HCT116 (cell line): Measurements from ENCODE around the gene FLYWCH1.

ENCODE experiments used
- CTCF ChIP-seq, 3 experiments: fragments of 200-600 bp in 1 of 3; sonication (generic) in 1 of 3; IDR thresholded peaks in 2 of 3; conservative IDR thresholded peaks in 1 of 3; 2 replicates each; pipeline ENCODE4 v1.5.1; 2012 to 2017; ENCODE audit warnings: low read depth in 2 of 3, low read length in 2 of 3, antibody characterized with exemption in 1 of 3, borderline replicate concordance in 1 of 3, control low read depth in 1 of 3, mild to moderate bottlenecking in 1 of 3, mixed read lengths in 1 of 3, mixed run types in 1 of 3, moderate library complexity in 1 of 3; ENCODE audit not compliant: insufficient read depth in 1 of 3
- EZH2 ChIP-seq: fragments of 200-600 bp; sonication (generic); IDR thresholded peaks from 2 replicates; pipeline ENCODE4 v1.6.1; 2017; ENCODE audit warnings: antibody characterized with exemption, mixed run types
- FOSL1 ChIP-seq: IDR thresholded peaks from 2 replicates; pipeline ENCODE4 v1.6.1; 2012; ENCODE audit warnings: low read depth
- POLR2A ChIP-seq: IDR thresholded peaks from 2 replicates; pipeline ENCODE4 v1.7.0; 2011; ENCODE audit warnings: borderline replicate concordance; ENCODE audit not compliant: insufficient read depth, insufficient read length; ENCODE audit errors: extremely low read depth
- RAD21 ChIP-seq: IDR thresholded peaks from 2 replicates; pipeline ENCODE4 v1.6.1; 2012; ENCODE audit warnings: low read depth, mild to moderate bottlenecking

- no peak for TF ChIP-seq CTCF (IDR thresholded peaks at IDR 0.05 in 2 of 3, conservative IDR thresholded peaks at IDR 0.05 in 1 of 3; ENCODE audit: borderline replicate concordance in 1 of 3, insufficient read depth in 1 of 3, low read depth in 2 of 3, low read length in 2 of 3)
- TF ChIP-seq FOSL1 = no peak
- no peak for TF ChIP-seq RAD21
- TF ChIP-seq POLR2A = no peak
- no peak for TF ChIP-seq EZH2
Measured at GRCh38 chr16:2949705-2950352, 38.1 kb downstream of the FLYWCH1 start.
